NCI-H524 (cell line): Measurements from ENCODE around the gene ARID3C.
"Not testable (repeated sequence)": the region's sequence is repeated elsewhere in the genome, so short reads cannot be mapped to it uniquely, and the experiment has no call there.

Experiments used
- DNase-seq, 2 experiments: peaks; one replicate each; lab custom pipeline; 2025; lab: John Stamatoyannopoulos, UW

ARID3C gene

DNA sequence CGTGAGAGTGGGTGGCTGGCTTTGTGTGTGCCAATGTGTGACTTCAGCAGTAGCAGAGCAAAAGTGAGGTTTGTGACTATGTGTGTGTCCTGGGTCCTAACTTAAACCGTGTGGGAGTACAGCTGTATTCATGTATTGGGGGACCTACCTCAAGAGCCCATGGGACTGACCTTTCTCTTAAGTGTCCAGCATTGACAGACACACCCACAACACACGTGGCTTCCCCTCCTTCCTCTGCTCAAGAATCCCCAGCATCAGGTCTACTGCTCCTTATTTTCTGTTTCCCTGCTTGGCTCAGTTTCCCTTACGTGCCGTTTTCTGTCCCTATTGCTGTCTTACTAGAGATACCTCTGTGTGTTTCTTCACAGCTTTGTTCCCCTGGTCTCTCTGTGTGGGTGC lies 23.7 kb upstream of the ARID3C start:
- DNase-seq: no peak

- DNase-seq: no peak
Observed at GRCh38 chr9:34651876-34652601, 23.2 kb upstream of the ARID3C start, which contains the start of gene IL11RA. Gene IL11RA, plus strand, starts transcription at chr9:34652185. Its CDS starts 3,033 bp downstream, at chr9:34655218.

- no peak for DNase-seq
Observed at GRCh38 chr9:34651321-34651720, 22.5 kb upstream of the ARID3C start.

DNA sequence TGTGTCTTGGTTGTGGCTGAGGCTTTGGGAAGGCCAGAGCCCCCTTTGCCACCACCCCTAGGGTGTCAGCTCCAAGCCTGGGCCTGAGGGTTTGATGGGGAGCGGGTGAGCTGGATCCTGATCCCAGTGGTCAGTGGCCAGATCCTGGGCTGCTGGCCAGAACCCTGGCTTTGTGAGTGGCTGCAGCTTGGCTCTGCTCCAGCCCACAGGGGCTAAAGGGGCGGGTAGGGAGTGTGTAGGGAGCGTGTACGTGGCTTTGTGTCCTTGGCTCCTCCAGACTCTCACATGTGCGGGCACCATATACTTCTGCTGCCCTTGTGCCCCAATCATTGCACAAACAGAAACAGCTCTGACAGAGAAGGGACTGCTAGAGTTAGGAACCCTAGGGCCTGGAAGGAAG lies 21.9 kb upstream of the ARID3C start:
- DNase-seq: no peak

DNA sequence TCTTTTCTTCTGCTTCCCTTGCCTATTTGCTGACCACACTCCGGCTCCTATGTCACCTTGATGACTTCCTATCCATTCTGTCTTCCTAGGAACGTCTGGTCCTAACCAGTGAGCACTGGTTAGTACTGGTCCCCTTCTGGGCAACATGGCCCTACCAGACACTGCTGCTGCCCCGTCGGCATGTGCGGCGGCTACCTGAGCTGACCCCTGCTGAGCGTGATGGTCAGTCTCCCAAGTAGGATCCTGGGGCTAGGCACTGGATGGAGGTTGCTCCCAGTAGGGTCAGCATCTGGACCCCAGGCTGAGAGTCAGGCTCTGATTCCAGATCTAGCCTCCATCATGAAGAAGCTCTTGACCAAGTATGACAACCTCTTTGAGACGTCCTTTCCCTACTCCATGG lies 19.8 kb upstream of the ARID3C start:
- no peak for DNase-seq

DNA sequence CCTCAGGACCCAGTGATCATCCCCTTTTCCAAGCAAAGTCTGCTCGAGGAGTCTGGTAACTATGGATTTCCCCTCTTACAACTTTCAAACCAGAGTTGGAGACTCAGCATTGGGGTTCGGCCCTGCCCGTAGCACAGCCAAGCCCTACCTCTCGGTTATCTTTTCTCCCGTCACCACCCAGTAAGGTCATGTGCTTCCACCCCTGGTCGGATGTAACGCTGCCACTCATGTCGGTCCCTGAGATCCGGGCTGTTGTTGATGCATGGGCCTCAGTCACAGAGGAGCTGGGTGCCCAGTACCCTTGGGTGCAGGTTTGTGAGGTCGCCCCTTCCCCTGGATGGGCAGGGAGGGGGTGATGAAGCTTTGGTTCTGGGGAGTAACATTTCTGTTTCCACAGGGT lies 18.8 kb upstream of the ARID3C start:
- no peak for DNase-seq

DNA sequence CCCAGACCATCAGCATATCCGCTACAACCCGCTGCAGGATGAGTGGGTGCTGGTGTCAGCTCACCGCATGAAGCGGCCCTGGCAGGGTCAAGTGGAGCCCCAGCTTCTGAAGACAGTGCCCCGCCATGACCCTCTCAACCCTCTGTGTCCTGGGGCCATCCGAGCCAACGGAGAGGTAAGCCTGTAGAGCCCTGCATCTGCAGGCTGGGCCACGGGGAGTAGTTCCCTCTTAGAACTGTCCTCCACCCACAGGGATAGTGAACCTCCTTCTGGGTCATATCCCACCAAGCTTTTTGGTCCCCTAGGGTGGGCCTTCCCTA lies 18.2 kb upstream of the ARID3C start:
- DNase-seq: no peak

- DNase-seq: peak; percentile 88 to 89
Observed at GRCh38 chr9:34646211-34647083, 17.6 kb upstream of the ARID3C start, which contains the start of gene GALT. Gene GALT, plus strand, starts transcription at chr9:34646675. Its CDS starts 30 bp downstream, at chr9:34646705.

GRCh38 chr9:34644766-34645314 lies 16.0 kb upstream of the ARID3C start:
- no peak for DNase-seq

DNA sequence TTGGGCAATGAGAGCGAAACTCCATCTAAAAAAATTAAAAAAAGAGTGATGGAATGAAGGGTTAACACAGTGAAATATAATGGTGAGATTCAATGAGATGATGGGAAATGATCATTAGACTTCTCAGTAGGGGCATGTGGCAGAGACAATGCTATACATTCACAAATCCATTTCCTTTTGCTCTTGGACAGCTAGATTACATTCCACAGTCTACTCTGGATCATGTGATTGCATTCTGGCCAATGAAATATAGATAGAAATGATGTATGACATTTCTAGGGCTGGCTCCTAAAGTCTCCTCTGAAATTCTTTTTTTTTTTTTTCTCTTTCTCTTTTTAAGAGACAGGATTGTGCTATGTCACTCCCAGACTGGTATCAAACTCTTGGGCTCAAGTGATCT lies 13.8 kb upstream of the ARID3C start:
- DNase-seq: no peak

GRCh38 chr9:34639322-34639721 lies 10.5 kb upstream of the ARID3C start:
- DNase-seq: not testable (repeated sequence)

GRCh38 chr9:34638138-34638445 lies 9.2 kb upstream of the ARID3C start:
- DNase-seq: no peak

DNA sequence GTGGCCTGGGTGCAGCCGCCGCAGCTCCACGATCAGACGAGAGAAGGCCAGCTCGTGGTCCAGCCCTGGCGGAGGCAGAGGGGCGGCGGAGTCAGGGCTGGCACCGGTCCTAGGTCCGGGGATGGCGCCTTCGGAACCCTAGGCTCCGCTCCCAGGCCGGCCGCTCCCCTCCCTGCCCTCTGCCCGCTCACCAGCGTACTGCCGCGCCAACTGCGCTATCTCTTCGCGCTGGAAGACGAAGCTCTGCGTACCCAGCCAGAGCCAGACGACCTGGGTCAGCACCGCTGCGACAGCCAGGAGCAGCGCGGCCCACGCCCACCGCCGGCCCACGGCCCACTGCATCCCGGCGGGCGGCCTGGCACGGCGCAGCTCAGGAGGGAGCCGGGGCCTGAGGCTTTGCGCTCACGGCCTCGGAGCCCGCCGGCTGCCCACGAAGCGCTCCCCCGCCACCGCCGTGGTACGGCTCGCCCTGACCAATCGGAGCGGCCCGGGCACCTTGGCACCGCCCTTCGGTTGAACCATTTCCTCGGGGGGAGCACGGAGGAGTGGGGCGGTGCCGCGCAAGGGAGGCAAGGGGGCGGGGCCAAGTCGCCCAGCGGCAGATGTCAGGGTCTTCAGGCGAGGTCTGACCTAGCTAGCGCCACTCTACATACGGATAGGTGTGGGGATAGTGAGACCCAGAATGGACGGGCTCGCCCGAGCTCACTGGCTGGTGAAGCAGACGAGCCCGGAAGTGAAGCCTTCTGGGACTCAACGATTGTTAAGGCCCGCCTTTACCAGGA lies 8.7 kb upstream of the ARID3C start, which contains the start of gene SIGMAR1:
TSS of gene SIGMAR1 (minus strand) at position 432 of the 782 bp plus-strand sequence. CDS start at position 342, 90 bp downstream.
- DNase-seq: peak; percentile 92 to 93

DNA sequence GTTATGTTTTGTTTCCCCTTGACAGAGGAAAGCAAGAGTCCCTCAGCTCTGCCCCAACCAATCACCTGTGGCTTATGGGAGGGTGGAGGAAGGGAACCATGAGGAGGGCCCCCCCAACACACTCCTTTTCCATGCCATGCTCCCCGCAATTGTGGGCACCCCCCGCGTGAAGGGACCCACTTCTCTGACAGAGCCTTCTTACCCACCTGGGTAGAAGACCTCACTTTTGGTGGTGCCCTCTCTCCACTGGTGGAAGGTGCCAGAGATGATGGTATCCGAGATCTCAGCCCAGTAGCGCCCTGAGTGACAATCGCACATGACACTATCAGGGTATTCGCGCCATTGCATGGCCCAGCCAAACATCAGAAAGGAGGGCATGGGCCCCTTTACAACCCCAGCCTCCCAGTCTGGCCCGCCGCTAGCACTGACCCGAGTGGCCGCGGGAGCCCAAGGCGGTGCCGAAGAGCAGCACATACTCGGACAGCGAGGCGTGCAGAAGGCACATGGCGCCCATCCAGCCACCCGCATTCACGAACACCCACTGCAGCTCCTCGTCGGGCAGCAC lies 8.0 kb upstream of the ARID3C start:
- DNase-seq: peak in 1 of 2 experiments; percentile 42

DNA sequence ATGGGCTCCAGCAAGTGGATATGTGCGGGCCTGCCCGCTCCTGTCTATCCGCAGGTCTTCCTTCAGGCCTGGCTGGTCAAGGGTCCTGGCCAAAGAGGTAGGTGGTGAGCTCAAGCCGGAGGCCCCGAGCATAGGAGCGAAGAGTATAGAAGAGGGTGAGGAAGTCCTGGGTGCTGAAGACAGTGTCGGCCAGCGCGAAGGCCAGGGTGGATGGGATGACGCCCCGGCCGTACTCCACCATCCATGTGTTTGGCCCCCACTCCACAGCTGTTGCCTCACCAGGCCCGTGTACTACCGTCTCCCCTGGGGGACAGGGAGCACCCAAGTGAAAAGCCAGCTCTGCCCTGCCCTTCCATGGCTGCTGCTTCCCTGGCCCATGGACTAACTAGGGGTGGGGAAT lies 6.7 kb upstream of the ARID3C start:
- no peak for DNase-seq

- DNase-seq: no peak
Observed at GRCh38 chr9:34634551-34635248, 5.8 kb upstream of the ARID3C start.

GRCh38 chr9:34633851-34634550 lies 5.1 kb upstream of the ARID3C start:
- DNase-seq: peak; percentile 30 to 68

GRCh38 chr9:34633166-34633565 lies 4.3 kb upstream of the ARID3C start:
- DNase-seq: no peak

GRCh38 chr9:34630402-34631154 lies 1.7 kb upstream of the ARID3C start:
- no peak for DNase-seq

DNA sequence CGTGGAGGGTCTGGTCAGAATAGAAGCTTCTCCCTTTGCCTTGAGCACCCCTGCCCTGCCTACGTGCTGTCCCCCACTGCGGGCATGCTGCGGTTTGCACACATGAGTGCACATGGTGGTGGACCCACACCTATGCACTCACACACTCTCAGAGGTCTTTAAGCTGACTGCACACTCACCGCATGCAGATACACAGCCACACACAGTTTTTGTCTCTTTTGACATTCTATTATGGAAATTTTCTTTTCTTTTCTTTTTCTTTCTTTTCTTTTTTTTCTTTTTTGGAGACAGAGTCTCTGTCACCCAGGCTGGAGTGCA lies 584 bp upstream of the ARID3C start:
- no peak for DNase-seq
